GM12864 (cell line): ENCODE results near the gene KLHL8.
"Not testable (repeated sequence)": the region's sequence is repeated elsewhere in the genome, so short reads cannot be mapped to it uniquely, and the experiment has no call there.

Experiments used
- DNase-seq: peaks from one replicate; pipeline ENCODE4 v3.0.0-alpha.2; 2011; ENCODE audit warnings: low read depth
- H3K4me3 ChIP-seq: 2 replicates; pipeline ENCODE4 v1.5.1; 2011; ENCODE audit warnings: mild to moderate bottlenecking, low read depth, low read length, control low read depth
- TF ChIP-seq, protein P1 (sequence below): IDR thresholded peaks from 2 replicates; pipeline ENCODE4 v1.5.1; 2011; ENCODE audit warnings: low read depth, mild to moderate bottlenecking, moderate library complexity, low read length, control low read depth, inconsistent platforms; ENCODE audit errors: missing control alignments

KLHL8 gene

DNA sequence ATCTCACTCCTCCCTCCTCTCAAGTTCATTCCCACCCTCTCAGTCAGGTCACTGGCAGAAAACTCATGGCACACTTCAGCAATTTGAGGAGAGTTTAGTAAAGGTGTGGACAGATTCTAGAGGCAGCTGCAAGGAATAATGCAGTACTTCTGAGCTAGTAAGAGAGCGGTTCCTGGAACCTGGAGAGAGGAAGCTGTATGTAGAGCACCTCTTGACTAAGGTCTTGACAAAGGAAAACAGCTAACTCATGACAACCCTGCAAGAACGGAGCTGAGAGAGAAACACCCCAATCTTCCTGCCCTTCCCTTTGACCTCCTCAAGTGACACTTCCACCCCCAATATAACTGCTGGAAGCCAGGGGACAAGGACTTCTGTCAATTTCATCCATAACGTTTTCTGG is 9.6 kb upstream of the KLHL8 start:
- TF ChIP-seq, protein P1, sequence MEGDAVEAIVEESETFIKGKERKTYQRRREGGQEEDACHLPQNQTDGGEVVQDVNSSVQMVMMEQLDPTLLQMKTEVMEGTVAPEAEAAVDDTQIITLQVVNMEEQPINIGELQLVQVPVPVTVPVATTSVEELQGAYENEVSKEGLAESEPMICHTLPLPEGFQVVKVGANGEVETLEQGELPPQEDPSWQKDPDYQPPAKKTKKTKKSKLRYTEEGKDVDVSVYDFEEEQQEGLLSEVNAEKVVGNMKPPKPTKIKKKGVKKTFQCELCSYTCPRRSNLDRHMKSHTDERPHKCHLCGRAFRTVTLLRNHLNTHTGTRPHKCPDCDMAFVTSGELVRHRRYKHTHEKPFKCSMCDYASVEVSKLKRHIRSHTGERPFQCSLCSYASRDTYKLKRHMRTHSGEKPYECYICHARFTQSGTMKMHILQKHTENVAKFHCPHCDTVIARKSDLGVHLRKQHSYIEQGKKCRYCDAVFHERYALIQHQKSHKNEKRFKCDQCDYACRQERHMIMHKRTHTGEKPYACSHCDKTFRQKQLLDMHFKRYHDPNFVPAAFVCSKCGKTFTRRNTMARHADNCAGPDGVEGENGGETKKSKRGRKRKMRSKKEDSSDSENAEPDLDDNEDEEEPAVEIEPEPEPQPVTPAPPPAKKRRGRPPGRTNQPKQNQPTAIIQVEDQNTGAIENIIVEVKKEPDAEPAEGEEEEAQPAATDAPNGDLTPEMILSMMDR = no peak
- DNase-seq = no peak
- H3K4me3 ChIP-seq = no peak overlapping the region

GRCh38 chr4:87228262-87228860 is 7.9 kb upstream of the KLHL8 start:
- no peak overlapping the region for H3K4me3 ChIP-seq
- TF ChIP-seq, protein P1 = no peak
- DNase-seq = no peak

GRCh38 chr4:87227751-87228151 is 7.3 kb upstream of the KLHL8 start:
- no peak for DNase-seq
- H3K4me3 ChIP-seq = no peak overlapping the region
- TF ChIP-seq, protein P1 = no peak

- TF ChIP-seq, protein P1 = no peak
- DNase-seq = no peak
- no peak overlapping the region for H3K4me3 ChIP-seq
These were observed 5.5 kb upstream of the KLHL8 start for GRCh38 chr4:87225936-87226335.

GRCh38 chr4:87224141-87224923 is 3.9 kb upstream of the KLHL8 start:
- TF ChIP-seq, protein P1 = no peak
- no peak for DNase-seq
- H3K4me3 ChIP-seq = no peak overlapping the region

- H3K4me3 ChIP-seq = peak overlapping the region; percentile 75
- TF ChIP-seq, protein P1 = peak; percentile 41
- DNase-seq = peak; percentile 18
These were observed 755 bp downstream of the KLHL8 start for GRCh38 chr4:87219632-87220093.

GRCh38 chr4:87217235-87217763 is 3.1 kb downstream of the KLHL8 start:
- not testable (repeated sequence) for DNase-seq, H3K4me3 ChIP-seq
